Umbilical cord (tissue), 2 donors: ENCODE measurements around the gene ZNF506. TPM values are rescaled to one million over a fixed set of nuclear protein-coding genes. Genes with fewer than 3 reads are reported as not detected.
A peak's percentile ranks its signal among the peaks of the same experiment; 100 is the strongest.
"Not testable (repeated sequence)": the region's sequence is repeated elsewhere in the genome, so short reads cannot be mapped to it uniquely, and the experiment has no call there.

ENCODE experiments used
- DNase-seq: peaks from one replicate; pipeline ENCODE4 v3.0.0-alpha.2; 2015; ENCODE audit warnings: low spot score
- total RNA-seq: library from RNA; depleted of rRNA; stranded (reverse); fragments of >200 nt; gene quantifications from one replicate; pipeline ENCODE4 v1.2.3, GENCODE V29; 2014; ENCODE audit warnings: low replicate concordance; ENCODE audit not compliant: insufficient read depth

Gene ZNF506
- total RNA-seq, 1 donor from 2014 or later, result 34.4 TPM

GRCh38 chr19:19781791-19782190, 39.8 kb downstream of the ZNF506 start:
- not testable (repeated sequence) for DNase-seq

- DNase-seq, result no peak
Measured at GRCh38 chr19:19778666-19779065, 42.9 kb downstream of the ZNF506 start.

GRCh38 chr19:19777692-19778091, 43.9 kb downstream of the ZNF506 start:
- DNase-seq, result no peak

DNA sequence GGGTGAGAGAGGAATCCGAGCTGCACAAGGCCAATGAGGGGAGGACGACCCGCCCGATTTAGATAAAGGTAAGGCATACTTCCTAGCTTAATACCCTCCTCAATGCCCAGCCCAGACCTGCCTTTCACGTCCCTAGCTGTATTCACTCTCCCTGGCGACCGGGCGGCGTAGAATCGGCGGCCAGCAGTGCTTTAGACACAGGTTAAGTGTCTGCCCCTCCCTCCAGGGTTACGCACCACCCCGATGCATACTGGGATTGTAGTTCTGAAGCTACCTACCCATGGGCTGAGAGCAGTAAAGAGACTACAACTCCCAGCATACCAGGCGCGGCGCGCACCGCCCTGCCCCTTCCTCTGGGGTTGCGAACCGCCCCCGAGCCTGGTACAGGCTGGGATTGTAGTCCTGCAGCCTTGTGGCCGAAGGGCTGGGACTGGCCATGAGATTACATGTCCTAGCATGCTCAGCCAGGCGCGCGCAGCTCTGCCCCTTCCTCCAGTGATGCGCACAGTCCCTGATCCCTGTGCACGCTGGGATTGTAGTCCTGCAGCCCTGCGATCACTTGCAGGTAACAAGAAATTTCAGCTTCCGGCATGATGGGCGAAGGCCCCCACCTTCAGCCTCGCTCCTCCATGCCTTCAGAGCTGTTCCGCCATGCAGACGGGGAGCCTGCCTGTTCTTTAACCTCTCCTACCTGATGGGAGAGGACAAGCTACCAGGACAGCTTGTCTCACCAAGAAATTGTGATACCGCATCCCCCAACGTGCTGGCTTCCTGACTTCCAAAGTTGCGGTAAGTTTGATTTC, 45.1 kb downstream of the ZNF506 start:
- DNase-seq, result peak; percentile 99

- no peak for DNase-seq
Measured at GRCh38 chr19:19775891-19776205, 45.7 kb downstream of the ZNF506 start.

DNA sequence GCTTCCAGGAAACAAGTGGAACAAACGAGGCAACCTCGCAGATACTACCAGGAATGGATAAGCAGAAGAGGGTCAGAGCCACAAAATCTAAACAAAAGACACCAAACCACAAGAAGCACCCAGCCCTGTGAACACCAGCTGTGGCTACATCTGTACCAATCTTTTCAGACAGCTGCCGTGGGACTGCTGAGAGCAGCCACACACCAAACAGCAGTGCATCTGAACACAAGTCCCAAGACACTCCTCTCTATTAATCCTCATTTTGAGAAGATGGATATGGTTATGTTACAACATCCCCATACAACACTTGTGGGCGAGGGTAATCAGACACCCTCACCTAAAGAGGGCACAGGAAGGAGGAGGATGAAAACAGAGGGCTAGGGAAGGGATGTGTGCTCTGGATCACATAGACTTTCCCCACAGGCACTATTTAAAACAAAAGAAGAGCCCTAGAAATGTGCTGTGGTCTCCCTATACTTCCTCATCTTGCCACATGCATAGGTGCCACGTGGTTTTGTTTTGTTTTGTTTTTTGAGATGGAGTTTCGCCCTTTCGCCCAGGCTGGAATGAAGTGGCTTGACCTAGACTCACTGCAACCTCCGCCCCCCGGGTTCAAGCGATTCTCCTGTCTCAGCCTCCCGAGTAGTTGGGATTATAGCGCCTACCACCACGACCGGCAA, 47.1 kb downstream of the ZNF506 start:
- DNase-seq, result no peak

DNA sequence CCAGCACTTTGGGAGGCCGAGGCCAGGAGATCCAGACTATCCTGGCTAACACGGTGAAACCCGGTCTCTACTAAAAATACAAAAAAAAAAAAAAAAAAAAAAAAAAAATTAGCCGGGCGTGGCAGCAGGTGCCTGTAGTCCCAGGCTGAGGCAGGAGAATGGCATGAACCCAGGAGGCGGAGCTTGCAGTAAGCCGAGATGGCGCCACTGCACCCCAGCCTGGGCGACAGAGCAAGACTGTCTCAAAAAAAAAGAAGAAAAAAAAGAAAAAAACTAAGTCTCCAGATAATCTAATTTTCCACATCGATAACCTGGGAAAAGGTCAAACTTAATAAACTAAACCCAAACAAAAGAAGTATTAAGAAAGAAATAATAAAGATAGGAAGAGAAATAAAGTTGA, 49.6 kb downstream of the ZNF506 start:
- not testable (repeated sequence) for DNase-seq

GRCh38 chr19:19769971-19770370, 51.6 kb downstream of the ZNF506 start:
- not testable (repeated sequence) for DNase-seq

DNA sequence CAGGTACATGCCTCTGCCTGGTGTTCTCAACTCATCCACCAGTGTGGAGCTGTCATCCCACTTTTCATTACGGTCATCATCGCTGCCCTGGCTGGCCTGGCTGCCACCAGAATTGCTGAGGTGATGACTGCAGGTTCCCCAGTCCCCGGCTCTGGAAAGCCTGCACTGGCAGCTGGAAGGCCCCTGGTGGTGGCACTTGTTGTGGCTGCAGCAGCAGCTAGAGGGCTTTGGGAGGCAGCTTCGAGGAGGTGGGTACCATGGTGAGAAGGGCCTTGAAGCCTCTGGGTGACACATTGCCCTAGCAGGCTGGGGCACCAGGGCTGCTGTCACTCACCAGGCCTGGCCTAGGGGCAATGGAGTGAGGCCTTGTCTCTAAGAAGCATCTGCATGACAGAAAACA, 63.4 kb downstream of the ZNF506 start:
- no peak for DNase-seq

DNA sequence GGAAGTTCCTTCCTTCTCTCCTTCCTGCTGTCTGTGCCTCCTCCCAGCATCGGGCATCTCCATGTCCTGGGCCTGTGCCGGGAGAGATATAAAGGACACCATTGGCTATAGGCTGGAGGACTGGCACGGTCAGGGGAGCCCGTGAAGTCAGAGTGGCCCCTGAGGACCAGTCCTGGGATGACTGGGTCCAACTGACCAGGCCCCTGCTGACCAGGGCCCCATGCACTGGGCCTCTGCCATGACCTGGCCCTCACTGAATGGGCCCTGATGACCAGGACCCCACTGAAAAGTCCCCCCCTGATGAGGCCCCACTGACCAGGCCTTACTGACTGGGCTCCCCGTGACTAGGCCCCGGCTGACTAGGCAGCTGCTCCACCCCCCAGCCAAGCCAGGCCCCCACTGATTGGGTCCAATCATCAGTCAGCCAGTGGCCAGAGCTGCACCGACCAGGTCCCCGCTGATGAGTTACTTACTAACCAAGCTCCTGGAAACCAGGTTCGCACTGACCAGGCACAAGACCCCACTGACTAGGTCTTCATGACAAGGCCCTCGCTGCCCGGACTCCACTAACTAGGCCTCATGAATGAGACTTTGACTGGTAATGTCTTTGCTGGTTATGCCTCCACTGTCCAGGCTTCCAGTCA, 68.7 kb downstream of the ZNF506 start:
- no peak for DNase-seq

GRCh38 chr19:19751846-19752245, 69.7 kb downstream of the ZNF506 start:
- no peak for DNase-seq

DNA sequence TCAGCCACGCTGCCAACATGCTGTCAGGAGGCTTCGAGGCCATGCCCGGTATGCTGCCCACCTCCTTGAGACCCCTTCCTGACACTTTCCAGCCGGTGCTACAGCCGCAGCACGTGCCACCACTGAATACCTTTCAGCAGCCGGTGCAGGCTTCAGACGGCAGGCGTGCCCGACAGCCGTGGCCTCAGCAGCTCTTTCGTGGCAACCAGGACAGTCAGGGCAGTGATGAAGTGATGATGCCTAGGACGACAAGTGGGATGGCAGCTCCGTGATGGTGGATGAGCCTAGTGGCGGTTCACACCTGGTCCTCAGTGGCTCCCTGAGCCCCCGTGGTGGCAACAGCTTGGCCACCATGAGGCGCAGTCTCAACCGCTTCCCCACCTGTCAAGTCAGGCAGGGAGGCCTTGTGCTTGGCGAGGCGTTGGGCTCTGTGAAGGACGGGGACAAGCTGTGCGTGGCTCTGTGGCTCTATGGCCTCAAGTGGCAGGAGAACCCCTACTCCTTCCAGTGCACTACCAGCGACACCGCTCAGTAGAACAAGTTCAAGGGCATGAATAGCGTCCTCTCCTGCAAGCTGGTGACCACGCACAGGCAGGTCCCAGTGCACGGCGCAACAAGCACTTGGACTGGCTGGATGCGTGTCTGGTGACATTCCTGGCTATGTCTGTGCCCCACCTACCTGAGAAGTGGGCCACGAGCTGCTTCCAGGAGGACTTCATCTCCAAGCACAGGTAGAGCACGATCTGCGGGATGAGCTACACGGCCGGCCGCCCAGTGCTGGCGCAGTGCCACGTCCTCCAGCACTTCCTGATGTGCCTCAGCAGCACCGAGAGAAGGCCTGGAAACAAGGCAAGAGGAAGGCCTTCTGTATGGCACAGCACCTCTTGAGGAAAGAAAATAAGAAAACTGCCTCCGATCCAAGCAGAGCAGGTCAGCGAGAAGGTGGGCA, 70.4 kb downstream of the ZNF506 start:
- DNase-seq, result no peak

- no peak for DNase-seq
Measured at GRCh38 chr19:19749908-19750841, 71.4 kb downstream of the ZNF506 start.

GRCh38 chr19:19749117-19749907, 72.2 kb downstream of the ZNF506 start:
- DNase-seq, result no peak

- DNase-seq, result no peak
Measured at GRCh38 chr19:19748249-19748938, 73.2 kb downstream of the ZNF506 start.

DNA sequence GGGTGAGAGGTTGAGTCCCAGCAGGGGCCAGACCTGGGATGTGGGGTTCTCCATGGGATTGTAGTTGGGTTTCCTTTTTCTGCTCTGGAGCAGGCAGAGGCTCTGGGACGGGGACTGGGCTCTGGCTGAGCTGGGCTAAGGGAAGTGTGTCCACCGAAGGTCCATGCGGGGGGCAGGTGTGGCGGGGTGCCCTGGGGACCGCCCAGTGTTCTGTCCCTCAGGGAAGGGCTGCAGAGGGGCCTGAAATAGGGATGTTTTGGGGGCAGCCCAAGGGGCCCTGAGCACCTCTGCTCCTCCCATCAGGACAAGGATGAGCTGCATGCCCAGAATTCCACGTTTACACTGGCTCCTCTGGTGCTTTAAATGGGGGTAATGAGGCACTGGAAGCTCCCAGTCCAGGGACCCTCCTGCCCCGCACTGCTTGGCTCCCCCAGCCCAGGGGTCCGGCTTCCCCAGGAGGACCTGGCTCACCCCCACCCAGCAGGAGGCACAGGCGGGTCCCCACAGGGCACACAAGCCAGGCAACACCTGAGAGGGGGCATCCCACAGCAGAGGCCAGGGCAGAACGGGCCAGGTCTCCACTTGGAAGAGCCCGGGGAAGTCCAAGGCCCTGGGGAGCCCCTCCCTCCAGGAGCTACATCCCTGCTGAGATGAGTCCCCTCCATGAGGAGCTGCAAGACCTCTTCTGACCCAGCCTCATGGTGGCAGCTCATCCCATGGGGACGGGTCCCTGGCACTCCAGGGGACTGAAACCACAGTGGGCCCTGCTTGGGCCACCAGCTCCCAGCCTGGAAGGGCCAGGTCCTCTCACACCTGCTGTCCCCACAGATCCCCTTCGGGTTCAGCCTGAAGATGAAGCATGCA, 74.0 kb downstream of the ZNF506 start:
- no peak for DNase-seq

GRCh38 chr19:19746286-19747213, 75.0 kb downstream of the ZNF506 start:
- no peak for DNase-seq
